AG09309 (cell line): ENCODE measurements around the gene KIFAP3.
"Not testable (repeated sequence)": the region's sequence is repeated elsewhere in the genome, so short reads cannot be mapped to it uniquely, and the experiment has no call there.

Experiments used
- DNase-seq: peaks from one replicate; pipeline ENCODE4 v3.0.0-alpha.2; 2010; ENCODE audit warnings: low read depth
- H3K4me3 ChIP-seq: 2 replicates; pipeline ENCODE4 v1.5.1; 2011; ENCODE audit warnings: mild to moderate bottlenecking, low read depth, low read length, moderate library complexity; ENCODE audit not compliant: control insufficient read depth
- TF ChIP-seq, protein P1 (sequence below): IDR thresholded peaks from 2 replicates; pipeline ENCODE4 v1.5.1; 2011; ENCODE audit warnings: mild to moderate bottlenecking, low read depth, low read length, inconsistent platforms; ENCODE audit not compliant: insufficient read depth, control insufficient read depth; ENCODE audit errors: missing control alignments

The KIFAP3 gene

DNA sequence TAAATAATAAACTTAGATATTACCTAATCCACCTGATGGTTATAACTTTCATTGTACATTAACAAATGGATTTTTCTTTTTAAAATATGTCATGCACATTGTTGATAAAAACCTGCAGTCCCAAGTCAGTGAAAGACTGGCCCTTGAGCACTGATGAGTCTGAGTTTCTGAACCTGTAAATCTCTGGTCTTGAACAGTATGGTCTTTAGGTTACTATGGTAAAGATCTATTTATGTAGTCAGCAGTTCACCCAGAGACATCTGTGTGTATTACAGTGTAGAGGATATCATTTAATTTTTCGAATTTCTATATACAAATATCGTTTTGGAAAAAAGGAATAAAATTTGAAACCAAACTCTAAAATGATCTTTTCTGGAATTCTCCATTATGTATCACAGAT is 150.4 kb downstream of the KIFAP3 start:
- no peak overlapping the region for H3K4me3 ChIP-seq
- DNase-seq = no peak
- TF ChIP-seq, protein P1, sequence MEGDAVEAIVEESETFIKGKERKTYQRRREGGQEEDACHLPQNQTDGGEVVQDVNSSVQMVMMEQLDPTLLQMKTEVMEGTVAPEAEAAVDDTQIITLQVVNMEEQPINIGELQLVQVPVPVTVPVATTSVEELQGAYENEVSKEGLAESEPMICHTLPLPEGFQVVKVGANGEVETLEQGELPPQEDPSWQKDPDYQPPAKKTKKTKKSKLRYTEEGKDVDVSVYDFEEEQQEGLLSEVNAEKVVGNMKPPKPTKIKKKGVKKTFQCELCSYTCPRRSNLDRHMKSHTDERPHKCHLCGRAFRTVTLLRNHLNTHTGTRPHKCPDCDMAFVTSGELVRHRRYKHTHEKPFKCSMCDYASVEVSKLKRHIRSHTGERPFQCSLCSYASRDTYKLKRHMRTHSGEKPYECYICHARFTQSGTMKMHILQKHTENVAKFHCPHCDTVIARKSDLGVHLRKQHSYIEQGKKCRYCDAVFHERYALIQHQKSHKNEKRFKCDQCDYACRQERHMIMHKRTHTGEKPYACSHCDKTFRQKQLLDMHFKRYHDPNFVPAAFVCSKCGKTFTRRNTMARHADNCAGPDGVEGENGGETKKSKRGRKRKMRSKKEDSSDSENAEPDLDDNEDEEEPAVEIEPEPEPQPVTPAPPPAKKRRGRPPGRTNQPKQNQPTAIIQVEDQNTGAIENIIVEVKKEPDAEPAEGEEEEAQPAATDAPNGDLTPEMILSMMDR = no peak

- TF ChIP-seq, protein P1 = no peak
- H3K4me3 ChIP-seq = no peak overlapping the region
- no peak for DNase-seq
Measured at GRCh38 chr1:169921080-169921479, 153.4 kb downstream of the KIFAP3 start.

- TF ChIP-seq, protein P1 = no peak
- H3K4me3 ChIP-seq = no peak overlapping the region
Measured at GRCh38 chr1:169918927-169919326, 155.6 kb downstream of the KIFAP3 start.

DNA sequence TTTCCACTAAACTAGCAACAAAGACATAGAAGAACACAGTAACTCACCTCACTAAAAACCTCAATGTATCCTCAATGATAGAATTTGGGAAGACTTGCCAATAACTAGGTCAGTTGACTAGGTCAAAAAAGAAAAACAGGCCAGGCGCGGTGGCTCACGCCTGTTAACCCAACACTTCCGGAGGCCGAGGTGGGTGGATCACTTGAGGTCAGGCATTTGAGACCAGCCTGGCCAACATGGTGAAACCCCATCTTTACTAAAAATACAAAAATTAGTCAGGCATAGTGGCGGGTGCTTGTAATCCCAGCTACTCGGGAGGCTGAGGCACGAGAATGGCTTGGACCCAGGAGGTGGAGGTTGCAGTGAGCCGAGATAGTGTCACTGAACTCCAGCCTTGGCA is 156.3 kb downstream of the KIFAP3 start:
- DNase-seq, H3K4me3 ChIP-seq: not testable (repeated sequence)

More at GRCh38 chr1:169918927-169919326, 155.6 kb downstream of the KIFAP3 start:
- no peak for DNase-seq

DNA sequence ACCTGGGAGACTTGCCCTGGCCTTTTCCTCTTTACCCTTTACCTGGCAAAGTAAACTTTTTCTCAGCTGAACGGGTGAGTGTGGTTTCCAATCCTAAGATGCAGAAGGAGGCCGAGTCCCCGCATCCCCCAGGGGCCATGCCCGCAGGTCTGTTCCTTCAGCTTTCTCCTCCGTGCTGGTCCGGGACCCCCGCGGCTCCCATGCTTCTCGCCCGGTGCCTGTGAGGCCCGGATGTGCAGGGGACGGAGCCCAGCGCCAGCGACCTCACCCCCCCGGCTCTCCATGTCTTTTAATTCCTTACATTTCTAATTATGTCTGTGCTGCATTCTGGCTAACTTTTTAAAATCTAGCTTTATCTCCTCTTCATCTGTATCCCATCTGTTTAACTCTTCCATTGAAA is 159.3 kb downstream of the KIFAP3 start:
- H3K4me3 ChIP-seq = no peak overlapping the region
- TF ChIP-seq, protein P1 = no peak
- no peak for DNase-seq

GRCh38 chr1:169914531-169914930 is 160.0 kb downstream of the KIFAP3 start:
- no peak overlapping the region for H3K4me3 ChIP-seq
- TF ChIP-seq, protein P1 = no peak
- DNase-seq = no peak

DNA sequence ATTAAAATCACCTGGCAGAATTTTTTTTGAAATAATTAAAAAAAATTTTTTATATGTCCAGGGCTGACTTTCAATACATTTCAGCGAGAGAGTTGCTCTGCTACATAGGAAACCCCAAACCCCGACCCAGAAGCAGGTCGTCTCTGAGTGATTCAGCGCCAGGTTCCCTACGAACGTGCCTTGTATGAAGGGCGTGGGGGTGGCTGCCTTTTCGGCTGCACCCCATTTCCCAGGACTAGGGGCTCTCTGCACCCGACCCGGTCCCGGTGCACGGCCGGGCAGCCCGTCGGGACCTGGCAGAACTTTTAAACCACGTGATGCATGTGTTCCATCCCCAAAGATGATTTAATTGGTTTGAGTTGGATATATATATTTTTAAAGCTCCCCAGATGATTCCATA is 165.0 kb downstream of the KIFAP3 start:
- TF ChIP-seq, protein P1 = no peak
- H3K4me3 ChIP-seq = no peak overlapping the region
- DNase-seq = no peak
